ENCODE data around the gene CORT.
"Not testable (repeated sequence)": the region's sequence is repeated elsewhere in the genome, so short reads cannot be mapped to it uniquely, and the experiment has no call there.

The CORT gene

DNA sequence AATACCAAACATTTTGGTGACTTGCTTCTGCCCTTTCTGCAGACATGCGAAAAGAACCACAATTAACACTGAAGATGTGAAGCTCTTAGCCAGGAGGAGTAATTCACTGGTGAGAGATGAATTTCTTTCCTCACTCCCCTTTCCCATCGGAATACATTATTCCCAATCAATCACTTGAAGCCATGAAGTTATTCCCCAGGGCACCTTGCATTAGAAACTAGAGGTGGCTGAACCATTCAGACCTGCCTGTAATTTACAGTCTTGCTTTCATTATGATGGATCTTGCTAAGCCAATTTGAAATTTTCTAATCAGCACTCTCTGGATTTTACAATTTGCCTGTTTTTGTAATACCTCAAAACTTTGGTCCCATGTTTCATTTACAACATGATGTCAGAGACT lies 9.5 kb upstream of the CORT start:
- DNase-seq: no peak

- DNase-seq: no peak
Measured at GRCh38 chr1:10440794-10441193, 9.0 kb upstream of the CORT start.

GRCh38 chr1:10444248-10444647 lies 5.6 kb upstream of the CORT start:
- no peak for DNase-seq

GRCh38 chr1:10444795-10445397 lies 4.9 kb upstream of the CORT start:
- no peak for DNase-seq

DNA sequence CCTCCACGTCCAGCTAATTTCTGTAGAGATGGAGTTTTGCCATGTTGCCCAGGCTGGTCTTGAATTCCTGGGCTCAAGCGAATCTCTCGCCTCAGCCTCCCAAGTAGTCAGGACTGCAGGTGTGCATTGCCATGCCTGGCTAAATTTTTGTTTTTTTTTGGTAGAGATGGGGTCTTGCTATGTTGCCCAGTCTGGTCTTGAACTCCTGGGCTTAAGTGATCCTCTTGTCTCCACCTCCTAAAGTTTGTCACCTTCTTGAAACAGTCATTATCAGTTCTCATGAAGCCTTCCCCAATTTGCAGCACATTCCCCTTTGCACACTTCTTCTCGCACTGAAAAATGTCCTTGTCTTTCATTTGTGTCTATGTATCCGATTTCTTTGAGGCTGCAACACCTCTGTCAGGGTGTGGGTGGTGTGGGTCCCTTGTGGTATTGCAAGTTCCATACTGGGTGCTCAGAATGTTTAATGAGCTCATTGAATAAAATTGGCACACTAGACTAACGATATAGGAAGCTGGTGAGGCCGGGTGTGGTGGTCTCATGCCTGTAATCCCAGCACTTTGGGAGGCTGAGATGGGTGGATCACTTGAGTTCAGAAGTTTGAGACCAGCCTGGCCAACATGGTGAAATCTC lies 2.9 kb upstream of the CORT start:
- DNase-seq: no peak

DNA sequence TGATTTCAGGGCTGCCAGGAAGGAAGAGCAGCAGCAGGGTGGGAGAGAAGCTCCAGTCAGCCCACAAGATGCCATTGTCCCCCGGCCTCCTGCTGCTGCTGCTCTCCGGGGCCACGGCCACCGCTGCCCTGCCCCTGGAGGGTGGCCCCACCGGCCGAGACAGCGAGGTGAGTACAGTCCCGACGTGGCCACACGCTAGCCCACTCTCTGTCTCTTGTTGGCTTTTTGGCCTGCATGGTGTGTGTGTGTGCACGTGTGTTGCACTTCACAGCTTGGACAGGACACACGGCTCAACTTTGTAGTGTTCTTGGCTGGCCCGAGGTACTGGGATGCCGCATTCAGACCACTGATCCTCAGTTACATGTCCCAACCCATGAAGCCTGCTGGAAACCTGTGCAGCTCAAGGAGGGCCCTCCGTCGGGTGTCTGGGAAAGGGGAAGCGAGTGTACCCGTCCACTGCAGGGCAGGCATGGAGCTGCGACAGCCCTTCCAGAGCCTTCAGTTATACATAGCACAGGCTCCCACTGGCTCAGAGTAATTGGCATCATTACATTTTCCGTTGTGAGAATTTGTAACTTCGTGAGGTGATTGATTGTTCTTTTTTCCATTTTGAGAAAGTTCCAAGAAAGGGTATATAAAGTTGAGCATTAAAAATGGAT lies 454 bp downstream of the CORT start:
- DNase-seq: no peak

- DNase-seq: no peak
Measured at GRCh38 chr1:10450836-10451235, 1.0 kb downstream of the CORT start.

DNA sequence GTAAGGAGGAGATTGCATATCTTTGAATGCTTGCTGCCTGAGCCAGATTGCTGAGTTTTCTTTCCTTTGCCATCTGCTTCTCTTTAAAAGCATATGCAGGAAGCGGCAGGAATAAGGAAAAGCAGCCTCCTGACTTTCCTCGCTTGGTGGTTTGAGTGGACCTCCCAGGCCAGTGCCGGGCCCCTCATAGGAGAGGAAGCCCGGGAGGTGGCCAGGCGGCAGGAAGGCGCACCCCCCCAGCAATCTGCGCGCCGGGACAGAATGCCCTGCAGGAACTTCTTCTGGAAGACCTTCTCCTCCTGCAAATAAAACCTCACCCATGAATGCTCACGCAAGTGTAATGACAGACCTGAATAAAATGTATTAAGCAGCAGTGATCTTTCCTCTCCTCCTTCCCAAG lies 1.5 kb downstream of the CORT start:
- no peak for DNase-seq

GRCh38 chr1:10456048-10456447 lies 6.2 kb downstream of the CORT start:
- DNase-seq: no peak

- DNase-seq: no peak
Measured at GRCh38 chr1:10456661-10457060, 6.8 kb downstream of the CORT start.

GRCh38 chr1:10457462-10457861 lies 7.6 kb downstream of the CORT start:
- not testable (repeated sequence) for DNase-seq

DNA sequence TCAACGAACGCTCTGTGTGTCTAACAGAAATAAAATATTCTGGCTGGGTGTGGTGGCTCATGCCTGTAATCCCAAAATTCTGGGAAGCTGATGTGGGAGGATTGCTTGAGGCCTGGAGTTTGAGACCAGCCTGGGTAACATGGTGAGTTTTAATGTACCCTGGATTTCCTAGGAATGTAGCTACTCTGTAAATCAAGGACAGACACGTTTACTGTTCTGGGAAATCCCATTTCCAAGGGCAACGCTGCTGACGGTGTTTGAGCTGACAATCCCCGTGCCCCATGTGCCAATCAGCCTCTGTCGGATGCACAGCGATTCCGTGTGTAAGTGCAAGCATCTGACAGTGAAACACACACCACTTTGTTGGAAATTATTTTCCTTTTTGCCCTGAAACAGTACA lies 8.0 kb downstream of the CORT start:
- no peak for DNase-seq

GRCh38 chr1:10459184-10459583 lies 9.4 kb downstream of the CORT start:
- DNase-seq: no peak

DNA sequence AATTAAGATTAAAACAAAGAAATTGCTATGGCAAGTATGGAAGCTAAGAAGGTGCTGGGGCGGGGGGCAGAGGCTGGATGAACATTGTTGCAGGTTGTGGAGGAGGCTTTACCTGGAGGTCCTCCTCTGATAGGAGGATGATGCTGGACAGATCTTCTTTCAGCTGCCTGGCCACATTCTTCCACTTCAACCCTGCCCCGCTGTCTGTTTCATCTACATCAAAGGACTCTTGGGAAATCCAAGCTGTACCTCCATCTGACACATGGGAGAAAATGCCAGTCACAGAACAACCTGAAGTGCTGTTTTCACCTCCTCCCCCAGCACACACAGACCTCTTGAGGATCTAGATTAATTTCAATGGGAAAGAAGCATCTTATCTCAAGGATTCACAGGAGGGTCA lies 17.2 kb downstream of the CORT start:
- no peak for DNase-seq

DNA sequence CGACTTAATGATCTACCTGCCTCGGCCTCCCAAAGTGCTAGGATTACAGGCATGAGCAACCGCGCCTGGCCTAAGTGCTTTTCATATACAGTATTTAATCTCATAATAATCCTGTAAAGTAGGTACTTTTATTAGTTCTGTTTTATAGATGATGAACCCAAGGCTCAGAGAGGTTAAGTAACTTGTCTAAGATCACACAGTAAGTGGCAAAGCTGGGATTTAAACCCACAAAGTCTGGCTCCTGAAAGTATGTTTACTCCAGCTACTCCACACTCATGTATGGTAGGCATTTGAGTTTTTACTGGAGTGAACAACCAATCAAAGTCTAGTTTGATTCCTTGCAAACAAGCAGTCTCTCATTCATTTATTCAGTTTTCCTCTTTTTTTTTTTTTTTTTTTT lies 20.2 kb downstream of the CORT start:
- DNase-seq: no peak

DNA sequence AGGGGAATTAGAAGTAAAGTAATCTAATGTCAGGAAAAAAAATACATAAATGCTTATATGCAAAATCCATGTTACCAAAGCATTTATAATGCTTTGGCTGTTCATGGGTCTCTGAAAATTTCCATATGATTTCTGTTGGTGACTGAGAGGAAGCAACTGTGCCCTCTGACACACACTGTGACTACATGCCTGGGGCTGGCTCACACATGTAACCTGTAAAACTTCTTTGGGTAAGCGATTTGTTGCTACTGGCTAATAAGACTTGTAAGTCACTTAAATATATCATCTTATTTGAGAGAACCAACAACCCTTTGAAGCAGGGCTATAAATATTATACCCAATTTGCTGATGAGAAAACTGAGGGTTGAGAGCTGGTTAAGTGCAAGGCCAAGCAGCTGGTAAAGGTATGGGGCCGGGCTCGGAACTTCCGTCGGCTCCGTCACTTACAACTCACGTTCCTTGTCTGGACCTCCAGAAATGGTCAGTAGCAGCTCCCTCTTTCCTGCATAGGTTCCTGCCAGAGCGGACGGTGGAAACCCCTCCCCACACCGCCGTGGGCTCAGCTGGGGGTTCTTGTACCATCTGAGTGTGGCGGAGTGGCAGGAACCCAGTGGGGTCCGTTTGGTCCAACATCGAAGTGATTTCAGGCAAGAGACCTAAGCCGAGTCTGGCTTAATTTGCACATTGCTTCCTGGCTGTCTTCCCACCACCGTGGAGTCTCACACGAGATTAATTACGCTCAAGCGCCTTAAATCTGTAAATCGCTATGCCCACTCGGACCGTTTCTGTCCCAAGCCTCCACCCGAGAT lies 21.8 kb downstream of the CORT start:
- no peak for DNase-seq

DNA sequence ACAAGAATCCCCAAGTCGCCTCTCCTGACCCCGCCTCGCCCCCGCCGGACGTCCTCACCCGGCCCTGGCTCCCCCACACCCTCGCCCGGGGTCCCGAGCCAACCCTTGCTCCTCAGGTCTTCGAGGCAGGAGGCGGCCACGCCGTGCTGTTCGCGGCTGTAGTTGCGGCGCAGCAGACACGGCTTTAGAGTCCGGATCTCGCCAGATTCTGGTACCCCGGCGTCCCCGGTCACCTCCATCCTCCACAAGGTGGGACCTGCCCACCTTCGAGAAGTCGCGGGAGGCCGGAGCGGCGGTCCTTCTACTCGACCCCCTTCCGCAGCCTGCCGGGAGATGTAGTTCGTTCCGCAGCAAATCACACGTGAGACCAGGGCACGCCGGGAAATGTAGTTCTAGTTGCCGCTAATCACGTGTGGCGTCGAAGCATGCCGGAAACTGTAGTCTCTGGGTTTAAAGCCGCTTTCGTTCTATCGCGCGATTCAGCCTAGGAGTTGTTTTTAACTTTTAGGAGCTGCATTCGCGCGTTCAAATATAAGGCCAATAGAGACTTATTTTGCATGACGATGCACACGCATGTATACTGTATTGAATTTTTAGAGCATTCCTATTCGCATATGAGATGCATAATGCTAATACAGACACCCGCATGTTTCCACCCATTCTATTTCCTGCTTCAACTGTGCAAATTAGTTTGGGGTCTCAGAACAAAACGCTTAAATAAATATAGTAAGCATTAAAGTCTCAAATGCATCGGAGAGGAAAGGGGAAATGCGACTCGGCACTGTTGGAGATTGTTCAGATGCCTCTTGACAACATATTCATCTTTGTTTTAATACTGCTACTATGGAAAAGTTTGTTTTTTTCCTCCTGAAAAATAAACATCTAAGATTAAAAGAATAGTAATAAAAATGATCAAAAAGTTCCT lies 22.7 kb downstream of the CORT start, which contains the start of gene DFFA:
TSS of gene DFFA (minus strand) at position 310 of the 925 bp plus-strand sequence. CDS start at position 239, 71 bp downstream.
- peak; percentile 91 to 96 for DNase-seq

DNA sequence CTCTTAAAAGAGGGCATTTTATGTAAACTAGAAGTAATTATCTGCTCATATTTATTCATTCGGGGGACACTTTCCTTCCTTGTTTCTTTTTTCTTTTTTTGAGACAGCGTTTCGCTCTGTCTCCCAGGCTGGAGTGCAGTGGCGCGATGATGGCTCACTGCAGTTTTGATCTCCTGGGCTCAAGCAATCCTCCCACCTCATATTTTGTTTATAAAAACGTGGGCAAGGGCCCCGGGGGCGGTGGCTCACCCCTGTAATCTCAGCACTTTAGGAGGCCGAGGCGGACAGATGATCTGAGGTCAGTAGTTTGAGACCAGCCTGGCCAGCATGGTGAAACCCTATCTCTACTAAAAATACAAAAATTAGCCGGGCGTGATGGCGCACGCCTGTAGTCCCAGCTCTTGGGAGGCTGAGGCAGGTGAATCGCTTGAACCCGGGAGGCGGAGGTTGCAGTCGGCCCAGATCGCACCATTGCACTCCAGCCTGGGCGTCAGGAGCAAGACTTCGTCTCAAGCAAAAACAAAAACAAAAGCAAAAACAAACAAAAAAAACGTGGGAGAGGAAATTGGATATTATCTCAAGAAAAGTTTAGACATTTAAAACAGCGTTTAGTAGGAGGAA lies 23.4 kb downstream of the CORT start:
- no peak for DNase-seq

GRCh38 chr1:10474309-10474612 lies 24.4 kb downstream of the CORT start:
- DNase-seq: not testable (repeated sequence)

- DNase-seq: peak; percentile 82 to 85
Measured at GRCh38 chr1:10474613-10475507, 25.0 kb downstream of the CORT start, which contains the start of gene PEX14. PEX14 (plus strand) TSS chr1:10474950; CDS start chr1:10474967, 17 bp downstream.

DNA sequence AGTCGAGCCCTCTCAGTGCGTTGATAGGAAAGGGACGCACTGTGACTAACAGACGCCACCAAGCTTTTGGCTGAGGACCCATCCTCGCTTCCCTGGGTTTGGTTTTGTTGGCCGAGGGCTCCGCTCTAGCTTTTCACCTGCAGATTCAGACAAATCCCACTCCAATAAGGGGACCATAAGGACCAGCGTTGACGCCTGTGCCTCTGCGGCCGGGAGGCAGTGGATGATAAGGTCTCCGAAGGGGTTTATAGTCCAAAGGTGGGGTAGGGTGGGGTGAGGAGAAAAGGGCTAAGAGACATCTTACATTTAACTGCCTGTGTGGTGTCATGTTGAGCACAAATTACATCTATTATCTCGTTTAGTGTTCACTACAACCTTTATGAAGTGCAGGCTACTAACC lies 25.7 kb downstream of the CORT start:
- peak in 1 of 2 donors; percentile 2 for DNase-seq

Data from inflammatory macrophage treated with lipopolysaccharide for 1 hour (primary cell).